WERI-Rb-1 (cell line): ENCODE data around the gene TRIM50.
A peak's percentile ranks its signal among the peaks of the same experiment; 100 is the strongest.
"Not testable (repeated sequence)": the region's sequence is repeated elsewhere in the genome, so short reads cannot be mapped to it uniquely, and the experiment has no call there.

Experiments used
- DNase-seq: peaks from one replicate; pipeline ENCODE4 v3.0.0-alpha.2; 2020
- H3K27ac ChIP-seq: fragments of 250-450 bp; sonication (Bioruptor Pico); 2 replicates; pipeline ENCODE4 v1.5.1; 2020; ENCODE audit warnings: mild to moderate bottlenecking, moderate library complexity
- H3K27me3 ChIP-seq: fragments of 250-450 bp; sonication (Bioruptor Pico); 2 replicates; pipeline ENCODE4 v1.5.1; 2021; ENCODE audit warnings: mild to moderate bottlenecking, low read depth, moderate library complexity; ENCODE audit not compliant: insufficient read depth, severe bottlenecking
- H3K36me3 ChIP-seq: fragments of 250-450 bp; sonication (Bioruptor Pico); 2 replicates; pipeline ENCODE4 v1.5.1; 2020; ENCODE audit warnings: mild to moderate bottlenecking, moderate library complexity
- H3K4me3 ChIP-seq: 2 replicates; pipeline ENCODE4 v1.5.1; 2011; ENCODE audit warnings: low read depth, mild to moderate bottlenecking, control low read depth, low read length
- H3K9me3 ChIP-seq: fragments of 250-450 bp; sonication (Bioruptor Pico); 2 replicates; pipeline ENCODE4 v1.5.1; 2021; ENCODE audit warnings: mild to moderate bottlenecking, moderate library complexity; ENCODE audit not compliant: severe bottlenecking
- TF ChIP-seq, protein P1 (sequence below): IDR thresholded peaks from 2 replicates; pipeline ENCODE4 v1.5.1; 2011; ENCODE audit warnings: low read depth, mild to moderate bottlenecking, control low read depth, inconsistent platforms, low read length

TRIM50 gene

DNA sequence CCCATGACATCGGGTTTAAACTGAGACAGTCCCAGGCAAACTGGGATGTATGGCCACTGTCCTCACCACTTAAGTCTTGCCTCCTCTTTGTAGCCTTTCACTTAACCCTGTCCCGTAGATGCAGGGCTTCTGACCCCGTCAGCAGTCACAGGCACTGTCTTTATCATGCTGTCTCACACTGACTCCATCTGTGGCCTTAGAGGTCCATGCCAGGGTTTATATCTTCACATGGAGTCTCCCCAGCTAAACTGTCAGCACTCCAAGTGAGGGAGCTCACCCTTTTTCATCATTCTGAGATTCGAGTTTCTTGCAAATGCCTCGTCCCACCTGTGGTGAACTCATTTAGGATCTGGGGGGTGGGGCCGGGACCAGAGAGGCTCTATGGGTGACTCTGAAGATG, 2.9 kb upstream of the TRIM50 start:
- TF ChIP-seq, protein P1, sequence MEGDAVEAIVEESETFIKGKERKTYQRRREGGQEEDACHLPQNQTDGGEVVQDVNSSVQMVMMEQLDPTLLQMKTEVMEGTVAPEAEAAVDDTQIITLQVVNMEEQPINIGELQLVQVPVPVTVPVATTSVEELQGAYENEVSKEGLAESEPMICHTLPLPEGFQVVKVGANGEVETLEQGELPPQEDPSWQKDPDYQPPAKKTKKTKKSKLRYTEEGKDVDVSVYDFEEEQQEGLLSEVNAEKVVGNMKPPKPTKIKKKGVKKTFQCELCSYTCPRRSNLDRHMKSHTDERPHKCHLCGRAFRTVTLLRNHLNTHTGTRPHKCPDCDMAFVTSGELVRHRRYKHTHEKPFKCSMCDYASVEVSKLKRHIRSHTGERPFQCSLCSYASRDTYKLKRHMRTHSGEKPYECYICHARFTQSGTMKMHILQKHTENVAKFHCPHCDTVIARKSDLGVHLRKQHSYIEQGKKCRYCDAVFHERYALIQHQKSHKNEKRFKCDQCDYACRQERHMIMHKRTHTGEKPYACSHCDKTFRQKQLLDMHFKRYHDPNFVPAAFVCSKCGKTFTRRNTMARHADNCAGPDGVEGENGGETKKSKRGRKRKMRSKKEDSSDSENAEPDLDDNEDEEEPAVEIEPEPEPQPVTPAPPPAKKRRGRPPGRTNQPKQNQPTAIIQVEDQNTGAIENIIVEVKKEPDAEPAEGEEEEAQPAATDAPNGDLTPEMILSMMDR, result no peak
- Histone ChIP-seq H3K4me3 (no peak overlapping the region), H3K27me3 (no peaks in the 10 kb centered on the region), H3K9me3 (no peaks in the 10 kb centered on the region), H3K27ac (no peak overlapping the region), H3K36me3 (no peaks in the 10 kb centered on the region)
- DNase-seq, result no peak

DNA sequence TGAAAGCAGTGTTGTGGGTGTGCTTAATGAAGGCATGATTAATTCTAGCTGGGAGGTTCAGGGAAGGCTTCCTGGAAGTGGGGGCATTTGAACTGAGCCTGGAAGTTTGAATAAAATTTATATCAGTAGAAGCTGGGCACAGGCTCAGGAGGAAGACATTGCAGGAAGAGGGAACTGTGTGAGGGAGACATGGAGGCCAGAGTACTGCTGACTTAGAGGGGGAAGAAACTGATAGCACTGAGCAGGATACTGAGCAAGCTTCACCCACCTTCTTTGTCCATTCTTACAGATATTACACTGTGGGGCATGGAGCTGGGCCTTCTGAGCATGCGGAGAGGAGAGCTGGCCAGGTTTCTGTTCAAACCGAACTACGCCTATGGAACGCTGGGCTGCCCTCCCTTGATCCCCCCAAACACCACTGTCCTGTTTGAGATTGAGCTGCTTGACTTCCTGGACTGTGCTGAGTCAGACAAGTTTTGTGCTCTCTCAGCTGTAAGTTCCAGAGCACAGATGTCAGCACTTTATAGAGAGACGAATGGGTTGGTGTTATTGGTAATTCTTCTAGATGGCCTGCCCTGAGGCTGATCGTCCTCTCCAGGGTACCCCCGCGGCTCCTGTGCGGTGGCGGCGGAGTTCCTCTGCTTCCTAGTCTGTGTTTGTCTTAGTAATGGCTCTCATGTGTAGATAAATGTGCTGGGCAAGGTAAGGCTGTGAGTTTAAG, 2.1 kb upstream of the TRIM50 start:
- Histone ChIP-seq H3K4me3 (no peak overlapping the region), H3K9me3 (no peaks in the 10 kb centered on the region), H3K27ac (no peak overlapping the region), H3K36me3 (no peaks in the 10 kb centered on the region), H3K27me3 (no peaks in the 10 kb centered on the region)
- DNase-seq, result no peak
- TF ChIP-seq, protein P1, result no peak

DNA sequence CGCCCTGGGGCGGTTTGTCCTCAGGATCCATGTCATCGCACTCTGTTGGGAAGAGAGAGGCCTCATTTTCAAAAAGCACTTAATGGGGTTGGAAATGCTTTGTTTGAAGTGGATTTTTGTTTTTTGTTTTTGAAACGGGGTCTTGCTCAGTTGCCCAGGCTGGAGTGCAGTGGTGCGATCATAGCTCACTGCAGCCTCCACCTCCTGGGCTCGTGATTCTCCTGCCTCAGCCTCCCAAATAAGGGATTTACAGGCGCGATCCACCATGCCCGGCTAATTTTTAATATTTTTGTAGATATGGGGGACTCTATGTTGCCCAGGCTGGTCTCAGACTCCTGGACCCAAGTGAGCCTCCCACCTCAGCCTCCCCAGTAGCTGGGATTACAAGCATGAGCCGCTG, 814 bp upstream of the TRIM50 start:
- no peak overlapping the region for H3K4me3 ChIP-seq
- TF ChIP-seq, protein P1, result no peak
- H3K27me3 ChIP-seq, result no peaks in the 10 kb centered on the region

DNA sequence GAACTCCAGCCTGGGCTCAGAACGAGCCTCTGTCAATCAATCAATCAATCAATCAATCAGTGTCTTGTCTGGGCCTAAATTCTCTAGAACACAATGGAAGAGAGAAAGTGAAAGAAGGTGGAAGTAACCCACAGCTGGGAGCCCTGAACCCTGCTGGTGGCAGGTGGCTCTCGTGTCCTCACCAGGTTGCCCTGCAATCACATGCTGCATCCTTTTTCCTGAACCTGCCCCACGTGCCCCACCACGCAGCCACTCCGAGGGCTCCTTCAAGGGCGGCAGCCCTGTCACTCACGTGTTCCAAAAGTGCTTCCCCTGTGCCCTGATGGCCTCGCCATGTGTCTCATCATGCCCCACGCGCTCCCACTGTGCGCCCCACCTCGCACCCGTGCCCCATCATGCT, 433 bp downstream of the TRIM50 start:
- not testable (repeated sequence) for H3K27me3 ChIP-seq, H3K9me3 ChIP-seq, H3K27ac ChIP-seq, H3K36me3 ChIP-seq, DNase-seq, H3K4me3 ChIP-seq

More for the DNA sequence above, 814 bp upstream of the TRIM50 start:
- Histone ChIP-seq H3K36me3 (no peaks in the 10 kb centered on the region), H3K27ac (no peak overlapping the region), H3K9me3 (no peaks in the 10 kb centered on the region)
- no peak for DNase-seq

DNA sequence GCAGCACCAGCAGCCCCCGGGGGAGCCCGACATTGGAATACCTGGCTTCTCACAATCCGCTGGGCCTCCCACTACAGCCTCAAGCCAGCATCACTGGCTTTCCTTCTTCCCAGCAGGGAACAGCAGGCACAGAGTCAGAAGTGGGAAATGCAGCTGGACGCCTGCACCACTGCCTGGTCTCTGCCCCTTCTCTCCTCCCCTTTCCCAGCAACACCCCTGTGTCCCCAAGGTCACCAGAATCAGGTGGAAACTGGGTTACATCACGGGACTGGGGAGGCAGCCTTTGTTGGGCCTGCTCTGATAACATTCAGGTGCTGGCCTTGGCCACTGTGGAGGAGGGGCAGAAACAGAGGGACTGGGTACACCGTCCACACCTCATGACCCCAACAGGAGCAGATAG, 2.5 kb downstream of the TRIM50 start:
- not testable (repeated sequence) for H3K36me3 ChIP-seq, H3K4me3 ChIP-seq, DNase-seq, H3K9me3 ChIP-seq, H3K27me3 ChIP-seq, H3K27ac ChIP-seq

DNA sequence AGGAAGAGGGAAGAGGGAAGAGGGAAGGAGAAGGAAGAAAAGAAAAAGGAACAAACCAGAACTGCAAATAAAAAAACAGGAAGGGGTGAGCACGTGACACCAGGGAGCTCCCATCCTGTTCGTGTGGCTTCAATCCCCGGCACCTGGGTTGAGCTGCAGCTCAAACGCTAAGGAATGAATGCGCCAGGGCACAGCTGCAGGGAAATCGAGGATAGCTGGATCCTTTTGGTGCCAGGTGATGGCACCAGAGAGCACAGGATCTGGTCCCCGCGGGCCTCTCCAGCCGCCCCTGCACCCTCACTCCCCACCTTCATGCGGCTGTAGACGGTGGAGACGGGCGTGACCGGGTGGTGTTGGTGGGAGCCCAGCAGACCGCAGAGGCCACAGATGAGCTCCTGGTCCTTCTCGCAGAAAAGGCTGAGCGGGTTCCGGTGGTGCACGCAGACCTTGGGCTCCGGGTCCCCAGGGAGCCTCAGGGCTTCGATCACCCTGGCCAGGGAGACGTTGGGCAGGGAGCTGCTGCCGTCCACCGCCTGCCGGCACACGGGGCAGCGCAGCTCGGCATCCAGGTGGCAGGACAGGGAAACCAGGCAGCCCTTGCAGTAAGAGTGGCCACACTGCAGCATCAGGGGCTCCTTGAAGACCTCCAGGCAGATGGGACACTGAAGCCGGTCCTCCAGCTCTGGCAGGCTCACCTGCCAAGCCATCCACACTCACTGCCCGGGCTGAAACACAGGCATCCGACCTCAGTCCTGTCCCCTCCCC, 3.6 kb downstream of the TRIM50 start:
- H3K36me3 ChIP-seq, H3K4me3 ChIP-seq, H3K27me3 ChIP-seq, H3K27ac ChIP-seq, H3K9me3 ChIP-seq: not testable (repeated sequence)
- TF ChIP-seq, protein P1, result peak; percentile 75
- peak; percentile 43 for DNase-seq

DNA sequence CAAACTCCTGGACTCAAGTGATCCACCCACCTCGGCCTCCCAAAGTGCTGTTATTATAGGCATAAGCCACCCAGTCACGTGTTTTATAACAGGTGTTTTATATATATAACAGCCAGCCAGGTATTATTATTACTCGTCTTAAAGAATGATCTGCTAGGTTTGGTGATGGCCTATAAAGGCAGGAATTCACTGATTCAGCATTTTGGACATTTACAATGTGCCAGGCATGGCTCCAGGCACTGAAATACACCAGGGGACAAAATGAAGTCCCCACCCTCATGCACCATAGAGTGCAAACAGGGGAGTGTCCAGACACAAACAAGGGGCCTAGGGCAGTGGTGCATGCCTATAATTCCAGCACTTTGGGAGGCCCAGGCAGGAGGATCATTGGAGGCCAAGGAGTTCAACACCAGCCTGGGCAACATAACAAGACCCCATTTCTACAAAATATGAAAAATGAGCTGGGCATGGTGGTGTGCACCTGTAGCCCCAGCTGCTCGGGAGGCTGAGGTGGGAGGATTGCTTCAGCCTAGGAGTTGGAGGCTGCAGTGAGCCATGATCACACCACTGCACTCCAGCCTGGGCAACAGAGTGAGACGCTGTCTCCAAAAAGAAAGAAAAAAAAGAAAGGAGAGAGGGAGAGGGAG, 4.3 kb downstream of the TRIM50 start:
- not testable (repeated sequence) for H3K27ac ChIP-seq, DNase-seq, H3K27me3 ChIP-seq, H3K4me3 ChIP-seq, H3K36me3 ChIP-seq, H3K9me3 ChIP-seq

DNA sequence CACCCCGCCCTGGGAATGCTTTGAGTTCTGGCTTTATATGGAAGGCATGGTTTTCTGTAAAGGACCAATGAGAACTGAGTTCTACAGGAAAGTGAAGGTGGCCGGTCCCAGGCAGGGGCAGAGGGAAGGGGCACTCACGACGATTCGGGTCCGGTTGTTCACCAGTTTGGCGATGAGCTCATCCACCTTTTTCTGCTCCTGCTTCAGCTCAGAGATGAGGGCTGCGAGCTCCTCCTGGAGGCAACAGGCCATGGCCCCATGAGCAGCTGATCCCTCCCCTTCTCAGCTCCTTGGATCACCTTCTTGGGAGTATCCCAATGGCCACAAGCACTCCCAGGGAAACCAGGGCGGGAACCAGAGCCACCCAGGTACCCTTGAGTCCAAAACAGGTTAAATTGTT, 7.9 kb downstream of the TRIM50 start:
- not testable (repeated sequence) for H3K36me3 ChIP-seq, H3K9me3 ChIP-seq, H3K27ac ChIP-seq, H3K4me3 ChIP-seq, DNase-seq, H3K27me3 ChIP-seq

DNA sequence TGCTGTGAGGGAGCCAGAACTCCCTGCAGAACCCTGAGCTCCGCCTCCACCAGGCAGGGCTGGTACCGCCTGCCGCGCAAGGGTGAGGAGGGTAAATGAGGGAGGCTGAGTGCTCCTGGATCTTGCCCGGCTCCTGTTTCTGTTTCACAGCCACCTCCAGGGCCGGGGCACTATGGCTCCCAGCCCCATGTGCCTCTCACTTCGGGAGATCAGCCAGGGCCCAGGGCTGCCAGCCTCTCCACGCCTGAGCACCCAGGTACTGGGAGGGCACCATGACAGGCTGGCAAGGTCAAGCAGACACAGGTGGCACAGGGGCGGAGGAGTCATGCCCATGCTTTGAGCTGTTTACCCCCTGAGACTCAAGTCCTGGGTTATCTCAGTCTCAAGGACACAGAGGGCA, 8.3 kb downstream of the TRIM50 start:
- H3K27me3 ChIP-seq, H3K27ac ChIP-seq, H3K9me3 ChIP-seq, DNase-seq, H3K36me3 ChIP-seq, H3K4me3 ChIP-seq: not testable (repeated sequence)
